HFFc6 (cell line): ENCODE results near the gene GASK1B. TPM values are rescaled to one million over a fixed set of nuclear protein-coding genes. Genes with fewer than 3 reads are reported as not detected.

Experiments used
- DNase-seq: peaks from one replicate; pipeline ENCODE4 v3.0.0-alpha.2; 2018
- H3K27ac Mint-ChIP-seq: 2 replicates; pipeline ENCODE4 v1.8.0; 2020; ENCODE audit warnings: mild to moderate bottlenecking, mixed read lengths
- H3K27me3 Mint-ChIP-seq: 2 replicates; pipeline ENCODE4 v1.8.0; 2021; ENCODE audit warnings: mild to moderate bottlenecking, moderate library complexity, mixed read lengths; ENCODE audit not compliant: insufficient read depth
- H3K36me3 Mint-ChIP-seq: 2 replicates; pipeline ENCODE4 v1.8.0; 2021; ENCODE audit warnings: low read depth, mixed read lengths
- H3K4me1 Mint-ChIP-seq: 2 replicates; pipeline ENCODE4 v1.8.0; 2020; ENCODE audit warnings: low read depth, mixed read lengths
- H3K4me3 Mint-ChIP-seq: 2 replicates; pipeline ENCODE4 v1.8.0; 2020; ENCODE audit warnings: mild to moderate bottlenecking, moderate library complexity, mixed read lengths
- H3K9me3 Mint-ChIP-seq: 2 replicates; pipeline ENCODE4 v1.8.0; 2020; ENCODE audit warnings: mild to moderate bottlenecking, mixed read lengths
- CTCF ChIP-seq: fragments of 200-600 bp; sonication (generic); IDR thresholded peaks from 2 replicates; pipeline ENCODE4 v1.5.0; 2021; ENCODE audit warnings: antibody characterized with exemption, mild to moderate bottlenecking
- total RNA-seq, 6 experiments: library from RNA; stranded (reverse); fragmentation: NEBNext Ultra II Directional; extraction: Animal tissue kit (Norgen Biotek cat#: 25700); gene quantifications; 2 replicates in 1 of 6; 3 replicates in 5 of 6; pipeline ENCODE4 v1.2.3, GENCODE V29; 2021

The GASK1B gene
- total RNA-seq, 6 experiments from 2014 or later = 1.7 to 8.5 (median 6.9) TPM

GRCh38 chr4:158128540-158128939, 44.3 kb downstream of the GASK1B start:
- no peak for TF ChIP-seq CTCF

GRCh38 chr4:158125310-158125709, 47.5 kb downstream of the GASK1B start:
- no peak for TF ChIP-seq CTCF
- peaks cover 39% of the 10 kb centered on the region for H3K4me1 Mint-ChIP-seq
- no peak overlapping the region for H3K4me3 Mint-ChIP-seq
- H3K27ac Mint-ChIP-seq = no peak overlapping the region
- H3K9me3 Mint-ChIP-seq = no peaks in the 10 kb centered on the region
- no peaks in the 10 kb centered on the region for H3K36me3 Mint-ChIP-seq
- no peaks in the 10 kb centered on the region for H3K27me3 Mint-ChIP-seq
- no peak for DNase-seq

More at GRCh38 chr4:158128540-158128939, 44.3 kb downstream of the GASK1B start:
- Mint-ChIP-seq H3K4me3 (no peak overlapping the region), H3K9me3 (no peaks in the 10 kb centered on the region), H3K36me3 (no peaks in the 10 kb centered on the region), H3K4me1 (peaks cover 23% of the 10 kb centered on the region), H3K27ac (no peak overlapping the region), H3K27me3 (no peaks in the 10 kb centered on the region)
- DNase-seq = no peak

Other genes with a start within 250 kb of the GASK1B start
- gene TMEM144, start 37.5 kb upstream of the GASK1B start, total RNA-seq = under 1 TPM in 5 of 6 experiments, not detected in 1; 0.18 to 0.34 (median 0.29) TPM